Measurements from ENCODE around the gene GPHN.

DNA sequence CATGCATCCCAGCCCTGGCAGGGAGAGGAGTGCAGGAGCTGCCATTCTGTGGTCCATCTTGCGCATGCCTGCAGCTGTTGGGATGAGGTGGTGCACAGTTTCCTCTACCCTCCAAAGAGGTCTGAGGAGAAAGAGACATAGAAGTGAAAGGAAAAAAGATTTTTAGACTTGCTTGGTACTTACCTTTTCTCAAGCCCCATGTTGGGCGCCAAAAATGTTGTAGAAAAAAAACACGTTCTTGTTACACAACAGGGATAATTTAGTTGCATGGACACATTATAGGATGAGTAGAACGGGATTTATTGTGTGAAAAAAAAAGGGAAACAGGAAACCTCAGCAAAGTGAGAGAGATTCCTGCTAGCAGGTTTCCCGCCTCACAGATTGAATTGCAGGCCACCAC, 436.9 kb downstream of the GPHN start:
- TF ChIP-seq, protein P1, sequence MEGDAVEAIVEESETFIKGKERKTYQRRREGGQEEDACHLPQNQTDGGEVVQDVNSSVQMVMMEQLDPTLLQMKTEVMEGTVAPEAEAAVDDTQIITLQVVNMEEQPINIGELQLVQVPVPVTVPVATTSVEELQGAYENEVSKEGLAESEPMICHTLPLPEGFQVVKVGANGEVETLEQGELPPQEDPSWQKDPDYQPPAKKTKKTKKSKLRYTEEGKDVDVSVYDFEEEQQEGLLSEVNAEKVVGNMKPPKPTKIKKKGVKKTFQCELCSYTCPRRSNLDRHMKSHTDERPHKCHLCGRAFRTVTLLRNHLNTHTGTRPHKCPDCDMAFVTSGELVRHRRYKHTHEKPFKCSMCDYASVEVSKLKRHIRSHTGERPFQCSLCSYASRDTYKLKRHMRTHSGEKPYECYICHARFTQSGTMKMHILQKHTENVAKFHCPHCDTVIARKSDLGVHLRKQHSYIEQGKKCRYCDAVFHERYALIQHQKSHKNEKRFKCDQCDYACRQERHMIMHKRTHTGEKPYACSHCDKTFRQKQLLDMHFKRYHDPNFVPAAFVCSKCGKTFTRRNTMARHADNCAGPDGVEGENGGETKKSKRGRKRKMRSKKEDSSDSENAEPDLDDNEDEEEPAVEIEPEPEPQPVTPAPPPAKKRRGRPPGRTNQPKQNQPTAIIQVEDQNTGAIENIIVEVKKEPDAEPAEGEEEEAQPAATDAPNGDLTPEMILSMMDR (IDR thresholded peaks at IDR 0.05) = no peak
- no peak for TF ChIP-seq POLR2AphosphoS5 (IDR thresholded peaks at IDR 0.05)

Measured in prostate gland (tissue), 2 donors.